HG03135 (cell line): ENCODE measurements around the gene AGAP3.

ENCODE experiments used
- ATAC-seq: cut with Tn5 transposase; IDR thresholded peaks from one replicate; pipeline ENCODE4 v1.9.1; 2021; ENCODE audit warnings: mild to moderate bottlenecking, moderate library complexity; ENCODE audit not compliant: unreplicated experiment

Gene AGAP3

DNA sequence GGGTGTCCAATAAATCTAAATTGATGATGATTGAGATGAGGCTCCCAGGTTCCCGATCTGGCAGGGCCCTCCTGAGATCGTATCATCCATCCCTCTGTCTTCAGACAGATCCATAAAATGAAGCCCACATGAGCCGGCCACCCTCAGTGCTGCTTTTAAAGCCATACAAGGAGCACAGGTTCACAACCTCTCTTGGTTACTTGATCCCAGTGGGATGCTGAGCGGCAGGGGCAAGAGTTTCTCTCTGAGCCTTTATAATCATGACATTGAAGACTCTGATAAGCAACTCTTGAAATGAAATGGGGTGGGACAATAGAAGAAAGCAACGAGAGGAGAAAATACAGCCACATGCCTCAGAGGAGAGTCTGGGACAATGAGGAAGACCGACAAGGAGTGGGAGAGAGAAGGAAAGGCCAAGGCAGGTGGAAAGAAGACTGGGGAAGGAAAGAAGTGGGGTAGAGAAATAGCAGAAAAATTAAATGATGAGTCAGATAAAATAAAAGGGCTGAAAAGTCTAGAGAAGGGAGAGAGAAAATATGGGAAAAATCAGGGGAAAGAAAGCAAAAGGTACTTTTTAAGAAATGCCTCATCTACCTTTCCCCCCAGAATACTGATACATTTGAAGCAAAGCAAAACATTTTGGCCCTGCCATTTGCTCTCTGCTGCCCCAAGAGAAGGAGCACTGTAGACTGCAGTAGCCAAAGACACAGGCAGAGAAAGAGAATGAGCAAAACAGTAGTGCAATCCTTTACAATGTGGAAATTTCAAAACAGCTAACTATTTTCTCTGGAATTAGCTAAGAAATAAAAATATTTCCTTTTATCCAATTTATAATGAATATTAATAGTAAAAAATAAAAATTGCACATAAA, 66.6 kb downstream of the AGAP3 start:
- no peak for ATAC-seq

DNA sequence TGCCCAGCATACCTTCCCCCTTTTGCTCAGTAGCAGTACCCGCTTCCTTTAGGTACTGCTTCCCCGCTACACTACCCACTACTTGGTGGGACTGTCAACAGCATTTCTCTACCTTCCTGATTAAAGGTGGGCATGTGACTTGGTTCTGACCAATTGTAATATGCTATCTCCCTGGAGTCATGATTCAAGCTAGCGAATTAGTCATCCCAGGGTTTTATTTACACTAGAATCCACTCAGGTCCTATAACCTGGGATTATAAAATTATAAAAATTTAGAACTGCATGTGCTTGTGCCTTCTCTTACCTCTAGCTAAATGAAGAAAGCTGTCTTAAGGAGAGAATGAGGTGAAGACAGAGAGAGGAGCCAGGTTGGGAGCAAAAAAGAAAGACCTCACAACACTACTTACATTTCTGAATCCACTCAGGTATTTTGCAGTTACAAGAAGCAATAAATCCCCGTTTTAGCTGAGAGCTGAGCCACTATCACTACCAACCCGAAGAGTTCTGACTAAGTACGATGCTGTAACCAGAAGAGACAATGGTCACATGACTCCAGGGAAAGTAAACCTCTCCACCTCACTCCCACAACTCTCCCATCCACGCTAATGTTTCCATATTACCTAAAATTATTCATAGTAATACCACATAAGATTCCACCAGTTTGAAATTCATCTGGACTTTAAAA, 71.5 kb downstream of the AGAP3 start:
- no peak for ATAC-seq

GRCh38 chr7:151161757-151162156, 75.5 kb downstream of the AGAP3 start:
- no peak for ATAC-seq

GRCh38 chr7:151166629-151167196, 80.4 kb downstream of the AGAP3 start:
- ATAC-seq: no peak

DNA sequence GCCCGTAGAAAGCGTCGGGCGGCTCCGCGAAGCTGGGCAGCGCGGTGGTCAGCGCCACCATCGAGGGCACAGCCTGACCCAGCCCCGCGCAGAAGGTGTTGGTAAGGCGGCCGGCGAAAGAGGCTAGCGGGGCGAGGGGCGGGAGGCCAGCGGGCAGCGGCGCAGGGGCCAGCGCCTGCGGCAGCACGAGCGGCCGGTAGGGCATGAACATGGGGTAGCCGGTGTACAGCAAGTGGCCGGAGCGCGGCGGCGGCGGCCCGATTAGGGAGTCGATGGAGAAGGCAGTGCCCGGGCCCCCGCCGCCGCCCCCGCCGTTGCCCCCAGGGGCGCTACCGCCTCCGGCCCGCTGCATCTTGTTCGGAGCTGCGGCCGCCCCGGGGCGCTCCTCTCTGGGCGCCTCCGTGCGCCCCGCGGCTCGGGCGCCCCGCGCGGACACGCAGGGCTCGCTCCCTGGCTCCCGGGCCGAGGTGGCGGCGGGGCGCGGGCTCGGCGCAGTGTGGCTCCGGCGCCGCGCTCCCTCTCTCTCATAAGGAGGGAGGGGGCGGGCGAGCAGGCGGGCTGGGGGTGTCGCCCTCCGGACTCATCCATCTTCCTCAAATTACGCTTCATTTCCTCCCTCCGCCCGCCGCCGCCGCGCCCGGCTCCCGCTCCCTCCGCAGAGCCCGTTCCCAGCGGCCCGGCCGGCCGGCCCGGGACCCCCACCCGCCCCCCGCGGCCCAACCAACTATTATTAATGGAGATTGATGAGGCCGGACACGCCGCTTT, 81.1 kb downstream of the AGAP3 start, which contains the start of gene GBX1:
GBX1 (minus strand) TSS at position 498 of the 765 bp plus-strand sequence; CDS start at position 352, 146 bp downstream.
- ATAC-seq: no peak

DNA sequence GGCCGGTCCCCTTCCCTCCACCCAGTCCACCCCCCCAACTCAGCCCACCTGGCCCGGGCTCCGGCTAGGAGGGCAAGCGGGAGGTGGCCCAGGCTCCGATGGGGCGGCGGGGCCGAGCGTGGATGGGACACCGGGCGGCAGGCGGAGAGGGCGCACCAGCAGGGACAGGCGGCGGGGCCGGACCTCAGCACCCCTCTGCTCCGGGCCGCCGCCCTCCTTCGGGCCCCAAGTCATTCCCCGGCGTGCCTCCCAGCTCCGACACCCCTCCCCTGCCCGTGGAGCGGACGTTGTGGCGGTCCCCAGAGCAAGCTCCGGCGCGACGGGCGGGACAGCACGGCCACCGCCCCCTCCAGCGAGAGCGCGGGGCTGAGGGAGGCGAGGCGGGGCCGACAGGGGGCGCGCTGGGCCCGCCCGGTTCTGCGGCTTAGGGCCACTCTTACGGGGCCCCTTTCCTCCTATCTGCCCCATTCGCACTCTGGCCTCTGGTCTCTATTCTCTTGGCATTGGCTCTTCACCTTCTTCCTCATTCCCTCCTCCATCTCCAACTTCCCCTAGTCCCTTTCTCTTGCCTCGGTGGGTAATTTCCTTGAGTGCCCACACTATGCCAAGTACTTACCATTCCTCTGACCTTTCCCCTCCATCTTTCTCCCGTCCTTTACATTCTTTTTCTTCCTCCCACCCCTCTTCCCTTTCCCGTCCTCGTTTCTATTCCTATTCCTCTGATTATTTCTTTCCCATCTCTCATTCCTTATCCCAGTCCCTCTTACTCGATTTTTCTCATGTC, 81.9 kb downstream of the AGAP3 start:
- ATAC-seq: peak; percentile 56

- no peak for ATAC-seq
Measured at GRCh38 chr7:151168787-151169162, 82.5 kb downstream of the AGAP3 start.

- ATAC-seq: peak; percentile 62
Measured at GRCh38 chr7:151172273-151173141, 86.2 kb downstream of the AGAP3 start.

DNA sequence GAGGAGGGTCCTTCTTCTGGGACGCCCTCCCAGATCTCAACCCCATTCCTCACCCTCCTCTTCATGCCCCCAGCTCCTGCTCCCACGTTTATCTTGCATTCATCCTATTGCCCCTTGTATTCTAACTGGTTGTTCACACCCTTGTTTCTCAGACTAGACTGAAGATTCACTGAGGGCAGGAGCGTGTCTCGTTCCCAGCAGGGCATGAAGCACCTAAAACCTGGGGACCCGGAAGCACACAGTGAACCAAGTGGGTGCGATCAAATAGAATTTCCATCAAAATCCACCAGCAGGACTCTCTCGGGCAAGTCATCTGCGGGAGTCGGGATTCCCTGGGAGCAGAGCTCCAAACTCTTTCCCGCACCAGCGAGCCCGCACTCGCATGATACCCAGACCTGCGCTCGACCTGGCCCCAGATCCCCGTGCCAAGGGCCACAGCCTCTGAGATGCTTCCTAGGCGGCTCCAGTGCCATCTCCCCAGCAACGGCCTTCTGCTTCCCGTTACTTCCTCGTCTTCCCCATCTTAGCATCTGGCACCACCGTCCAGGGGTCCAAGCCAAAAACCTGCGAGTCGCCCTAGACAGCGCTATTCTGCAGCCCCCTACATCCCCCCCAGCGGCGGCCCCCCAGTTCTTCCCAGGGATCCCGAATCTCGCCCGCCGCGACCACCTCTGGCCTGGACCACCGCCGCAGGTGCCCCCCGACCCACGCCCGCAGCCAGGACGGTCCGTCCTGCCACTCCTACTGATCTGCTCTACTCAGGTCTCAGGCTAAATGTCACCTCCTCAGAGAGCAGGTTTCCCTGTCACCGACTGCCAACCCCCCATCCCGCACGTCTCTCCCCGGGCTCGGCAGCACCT, 87.3 kb downstream of the AGAP3 start:
- ATAC-seq: no peak

DNA sequence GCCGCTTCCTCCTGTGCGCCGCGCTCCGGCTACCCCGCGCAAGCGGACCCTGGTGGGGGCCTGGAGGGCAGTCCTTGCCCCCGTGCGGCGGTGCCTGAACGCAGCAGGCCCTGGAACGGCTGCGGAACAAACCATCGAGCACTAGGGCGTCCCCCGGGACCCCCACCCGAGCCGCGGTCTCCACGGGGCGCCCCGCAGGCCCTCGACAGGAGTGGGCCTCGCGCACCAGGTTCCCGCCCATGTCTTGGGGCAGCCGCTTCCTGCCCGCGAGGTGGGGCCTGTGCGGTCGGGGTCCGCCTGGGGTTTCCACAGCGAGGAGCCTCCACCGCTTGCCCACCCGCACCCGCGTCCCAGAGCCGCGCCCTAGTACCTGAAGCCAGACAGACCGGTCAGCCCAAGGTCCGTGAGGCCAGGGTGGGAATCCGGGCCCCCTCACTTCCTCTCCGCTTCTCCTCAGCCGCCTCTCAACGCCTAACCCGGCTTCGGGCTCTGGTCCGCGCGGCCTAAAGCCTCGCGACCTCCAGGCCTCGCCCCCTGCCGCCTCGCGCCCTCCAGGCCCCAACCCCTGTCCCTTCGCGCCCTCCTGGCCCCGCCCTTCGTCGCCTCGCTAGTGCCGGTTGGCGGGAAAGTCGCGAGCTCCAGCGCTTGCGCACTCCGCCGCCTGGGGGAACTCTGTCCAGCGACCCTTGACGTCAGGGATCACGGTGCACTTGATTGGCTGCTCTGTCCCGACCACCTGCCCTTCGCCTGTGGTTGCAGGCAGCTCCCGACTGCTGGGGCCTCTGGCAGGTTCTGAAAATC, 88.2 kb downstream of the AGAP3 start:
- no peak for ATAC-seq

- ATAC-seq: no peak
Measured at GRCh38 chr7:151175047-151175792, 88.9 kb downstream of the AGAP3 start.

DNA sequence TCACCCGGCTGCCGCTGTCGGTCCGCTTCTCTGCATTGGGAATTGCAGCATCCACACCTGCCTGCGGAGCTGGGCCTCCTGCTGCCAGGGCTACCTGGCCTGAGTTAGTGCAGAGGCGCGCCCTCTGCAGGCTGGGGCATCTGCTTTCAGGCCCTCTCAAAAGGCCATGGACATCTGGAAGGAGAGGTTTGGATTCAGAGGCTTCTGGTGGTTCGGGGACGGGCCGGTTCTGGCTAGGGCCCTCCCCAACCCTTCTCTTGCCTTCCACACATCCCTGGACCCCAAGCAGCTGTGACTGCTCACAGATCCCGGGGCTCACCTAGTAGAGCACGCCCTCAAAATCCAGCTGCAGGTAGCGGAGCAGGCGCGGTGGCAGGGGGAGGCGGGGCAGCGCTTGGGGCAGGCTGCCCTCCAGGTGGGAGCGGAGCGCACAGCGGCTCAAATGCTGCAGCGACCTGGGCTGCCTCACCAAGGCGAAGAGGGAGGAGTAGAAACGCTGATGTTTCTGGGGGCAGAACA, 89.6 kb downstream of the AGAP3 start:
- ATAC-seq: no peak

DNA sequence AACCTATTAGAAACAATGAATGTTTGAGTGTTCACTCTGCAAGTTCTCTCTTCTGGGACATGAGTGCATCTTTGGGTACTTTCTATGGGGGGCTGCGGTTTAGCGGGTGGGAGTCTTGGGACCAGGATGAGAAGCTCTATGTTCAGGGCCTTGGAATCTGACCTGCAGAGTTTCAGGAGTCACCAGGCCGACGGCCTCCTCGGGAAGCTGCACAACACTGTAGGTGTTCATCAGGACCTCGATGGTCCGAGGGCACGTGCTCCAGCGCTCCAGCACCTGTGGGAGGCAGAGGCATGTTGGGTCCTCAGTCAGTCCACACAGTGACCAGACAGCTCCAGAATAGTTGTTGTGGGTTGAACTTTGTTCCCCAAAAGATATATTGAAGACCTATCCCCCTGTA, 90.1 kb downstream of the AGAP3 start:
- ATAC-seq: no peak

DNA sequence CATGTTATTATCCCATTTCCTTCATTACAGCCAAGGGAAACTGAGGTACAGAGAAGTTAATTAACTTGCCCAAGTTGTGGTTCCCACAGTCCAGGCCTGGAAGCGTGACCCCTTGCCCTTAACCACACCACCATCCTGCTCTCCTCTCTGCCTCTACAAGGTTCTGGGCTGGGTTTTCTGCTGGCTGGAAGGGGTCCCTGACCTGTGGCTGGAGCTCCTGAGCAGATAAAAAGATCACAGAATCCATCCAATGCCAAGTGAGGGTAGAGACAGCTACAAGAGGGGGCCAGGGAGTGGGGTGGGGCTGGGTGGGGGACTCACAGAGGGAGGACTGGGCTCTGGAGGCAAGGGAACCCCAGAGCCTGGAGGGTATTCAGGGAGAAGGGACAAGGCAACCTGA, 91.0 kb downstream of the AGAP3 start:
- no peak for ATAC-seq

GRCh38 chr7:151178236-151178635, 92.0 kb downstream of the AGAP3 start:
- no peak for ATAC-seq

GRCh38 chr7:151178831-151179230, 92.6 kb downstream of the AGAP3 start:
- ATAC-seq: no peak
